ENCODE data around the gene OR10G2.

DNA sequence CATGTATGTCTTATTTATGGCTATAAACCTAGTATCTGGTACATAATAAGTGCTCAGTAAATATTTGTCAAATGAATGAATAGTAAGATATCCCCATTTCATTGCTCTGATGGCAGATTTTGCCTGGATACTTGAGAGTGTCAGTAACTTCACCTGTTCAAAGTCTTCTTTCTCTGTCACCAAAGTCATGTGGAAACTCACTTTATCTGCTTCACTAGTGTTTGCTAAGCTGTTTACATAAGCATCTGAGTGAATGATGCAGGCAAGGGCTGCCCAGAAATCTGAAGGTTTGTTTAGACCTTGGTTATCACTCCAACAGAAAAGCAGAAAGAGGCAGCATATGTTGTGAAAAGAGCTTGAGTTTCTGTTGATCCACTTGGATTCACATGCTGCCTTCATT lies 34.5 kb upstream of the OR10G2 start:
- TF ChIP-seq POLR2A (IDR thresholded peaks at IDR 0.05) (no peak), CTCF (IDR thresholded peaks at IDR 0.05) (no peak)
